Panc1 (cell line): ENCODE data around the gene MOCS1. TPM values are rescaled to one million over a fixed set of nuclear protein-coding genes. Genes with fewer than 3 reads are reported as not detected.

Source experiments
- ATAC-seq: fragments of 200-7000 bp; cut with Tn5 transposase; 2 replicates; pipeline ENCODE4 v1.9.1; 2020; ENCODE audit warnings: mild to moderate bottlenecking, moderate library complexity
- BruUV-seq: library from RNA; stranded (reverse); fragments of 400-500 nt; replicated peaks from 2 replicates; lab custom pipeline; 2021; lab: Mats Ljungman, UMichigan
- CTCF ChIA-PET: fragments of 300-600 bp; sonication (Branson Sonifier 250); formaldehyde crosslinking; loops from one replicate; lab custom pipeline; 2022; ENCODE audit warnings: antibody characterized with exemption; lab: Charles Lee
- POLR2A ChIA-PET: fragments of 300-600 bp; sonication (Branson Sonifier 250); formaldehyde crosslinking; loops from one replicate; lab custom pipeline; 2022; ENCODE audit warnings: antibody characterized with exemption; lab: Charles Lee
- DNase-seq: peaks from one replicate; pipeline ENCODE4 v3.0.0-alpha.2; 2010; ENCODE audit warnings: low read depth, low spot score
- H3K27ac ChIP-seq: 2 replicates; pipeline ENCODE4 v1.5.1; 2011; ENCODE audit warnings: mild to moderate bottlenecking, low read length, inconsistent platforms
- H3K27me3 ChIP-seq: fragments of 200-500 bp; sonication (Bioruptor generic); 2 replicates; pipeline ENCODE4 v1.6.0; 2014; ENCODE audit warnings: low read length, inconsistent platforms; ENCODE audit not compliant: control insufficient read depth, insufficient read depth
- H3K36me3 ChIP-seq: fragments of 200-500 bp; sonication (Bioruptor generic); 2 replicates; pipeline ENCODE4 v1.5.1; 2014; ENCODE audit warnings: inconsistent platforms, mild to moderate bottlenecking, low read length, moderate library complexity; ENCODE audit not compliant: control insufficient read depth, insufficient read depth
- H3K4me1 ChIP-seq: 2 replicates; pipeline ENCODE4 v1.5.1; 2011; ENCODE audit warnings: inconsistent platforms, mild to moderate bottlenecking, low read length, moderate library complexity; ENCODE audit not compliant: control insufficient read depth, insufficient read depth
- H3K4me3 ChIP-seq, 2 experiments: 2 replicates each; pipeline ENCODE4 v1.5.1; 2011 to 2012; ENCODE audit warnings: low read depth in 2 of 2, low read length in 2 of 2, mild to moderate bottlenecking in 2 of 2, inconsistent platforms in 1 of 2, moderate library complexity in 1 of 2
- H3K9me3 ChIP-seq: fragments of 200-500 bp; sonication (Bioruptor generic); 2 replicates; pipeline ENCODE4 v1.5.1; 2014; ENCODE audit warnings: low read depth, mild to moderate bottlenecking, inconsistent platforms, low read length, moderate library complexity; ENCODE audit not compliant: control insufficient read depth, insufficient read depth
- CTCF ChIP-seq: fragments of 450-650 bp; IDR thresholded peaks from 2 replicates; pipeline ENCODE4 v1.5.1; 2017; ENCODE audit warnings: mild to moderate bottlenecking
- POLR2AphosphoS5 ChIP-seq: IDR thresholded peaks from 2 replicates; pipeline ENCODE4 v1.6.1; 2012; ENCODE audit warnings: mild to moderate bottlenecking, low read depth, low read length, moderate library complexity
- REST ChIP-seq, 2 experiments: IDR thresholded peaks; 2 replicates each; pipeline ENCODE4 v1.6.1; 2011 to 2012; ENCODE audit warnings: low read depth in 2 of 2, control low read depth in 1 of 2, low read length in 1 of 2, mild to moderate bottlenecking in 1 of 2, moderate library complexity in 1 of 2; ENCODE audit not compliant: insufficient read depth in 1 of 2
- SIN3A ChIP-seq: IDR thresholded peaks from 2 replicates; pipeline ENCODE4 v1.6.1; 2012; ENCODE audit warnings: low read depth, mild to moderate bottlenecking, low read length, moderate library complexity, borderline replicate concordance; ENCODE audit not compliant: insufficient read depth
- TCF7L2 ChIP-seq: IDR thresholded peaks from 2 replicates; pipeline ENCODE4 v1.6.1; 2011; ENCODE audit warnings: mild to moderate bottlenecking, low read depth, low read length, inconsistent platforms
- in situ Hi-C: cut with HindIII; loops from 2 replicates; pipeline ENCODE4 v1.10.0; 2016; ENCODE audit warnings: low sequenced_read_pairs, low pct_unique_long_range_greater_than_20kb
- intact Hi-C: fragments of 100-400 bp; cut with micrococcal nuclease; formaldehyde crosslinking; loops from one replicate; pipeline ENCODE4 v1.10.0; 2022; ENCODE audit not compliant: unreplicated experiment
- total RNA-seq: library from RNA; stranded (reverse); gene quantifications from one replicate; pipeline ENCODE4 v1.2.1, GENCODE V29; 2021; ENCODE audit not compliant: unreplicated experiment

The MOCS1 gene
- total RNA-seq, 1 experiment from 2014 or later, result 0.98 TPM

- in situ Hi-C loops, result no loop called here
- ChIA-PET POLR2A (interaction anchor here (0.6 kb wide), 1 partner anchor 103 kb away, joined by 4 read pairs; no protein-coding TSS in a partner anchor), CTCF (no interaction called here)
- no peak overlapping the region for H3K27ac ChIP-seq
- H3K9me3 ChIP-seq, result no peaks in the 10 kb centered on the region
- BruUV-seq, result no TSS peak
- H3K4me3 ChIP-seq, result no peak overlapping the region
- intact Hi-C loops, result loop anchor here (5.0 kb wide), 1 partner anchor 536 kb away; no protein-coding TSS in a partner anchor
- no peak for ATAC-seq
- no peak for DNase-seq
- no peaks in the 10 kb centered on the region for H3K36me3 ChIP-seq
- H3K27me3 ChIP-seq, result no peaks in the 10 kb centered on the region; the same call in 1 of the 2 replicates
- H3K4me1 ChIP-seq, result no peaks in the 10 kb centered on the region
- no peak for TF ChIP-seq TCF7L2
- TF ChIP-seq CTCF, result no peak
- TF ChIP-seq REST (IDR thresholded peaks at IDR 0.05; ENCODE audit: insufficient read depth in 1 of 2, low read depth in 2 of 2, low read length in 1 of 2), result no peak
- no peak for TF ChIP-seq POLR2AphosphoS5
- TF ChIP-seq SIN3A, result no peak
Measured at GRCh38 chr6:39898625-39899024, 35.6 kb downstream of the MOCS1 start.

DNA sequence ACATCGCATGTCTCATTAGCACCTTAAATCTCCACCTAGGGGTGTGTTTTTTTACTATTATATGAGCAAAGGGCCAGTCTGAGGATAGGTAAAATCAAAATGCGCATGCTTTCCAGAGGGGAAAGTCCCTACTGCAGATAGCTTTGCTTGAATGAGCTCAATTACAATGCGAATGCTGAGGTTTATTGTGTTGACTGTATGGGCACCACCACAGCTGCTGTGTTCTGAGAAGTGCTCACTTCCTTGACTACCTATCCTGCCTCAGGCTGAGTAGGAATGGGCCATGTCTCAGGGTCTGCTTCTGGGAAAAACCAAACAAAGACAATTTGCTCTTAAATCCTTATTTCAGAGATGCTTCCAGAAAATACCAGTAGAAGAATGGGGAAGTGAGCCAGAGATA is 36.6 kb downstream of the MOCS1 start:
- no TSS peak for BruUV-seq
- ChIA-PET POLR2A (no interaction called here), CTCF (no interaction called here)
- Histone ChIP-seq H3K27me3 (no peaks in the 10 kb centered on the region; the same call in 1 of the 2 replicates), H3K9me3 (no peaks in the 10 kb centered on the region), H3K27ac (no peak overlapping the region), H3K4me3 (no peak overlapping the region), H3K4me1 (no peaks in the 10 kb centered on the region), H3K36me3 (no peaks in the 10 kb centered on the region)
- DNase-seq, result no peak
- TF ChIP-seq SIN3A, result no peak
- TF ChIP-seq REST (IDR thresholded peaks at IDR 0.05; ENCODE audit: insufficient read depth in 1 of 2, low read depth in 2 of 2, low read length in 1 of 2), result no peak
- no peak for TF ChIP-seq TCF7L2
- TF ChIP-seq CTCF, result no peak
- TF ChIP-seq POLR2AphosphoS5, result no peak
- in situ Hi-C loops (no loop called here), intact Hi-C loops (loop anchor here (5.0 kb wide), 1 partner anchor 535 kb away; no protein-coding TSS in a partner anchor)
- no peak for ATAC-seq
